OCI-LY7 (cell line): ENCODE results near the gene ACOXL. TPM values are rescaled to one million over a fixed set of nuclear protein-coding genes. Genes with fewer than 3 reads are reported as not detected.

ENCODE experiments used
- BruUV-seq: library from RNA; stranded (reverse); fragments of 400-500 nt; replicated peaks from 2 replicates; lab custom pipeline; 2021; lab: Mats Ljungman, UMichigan
- CTCF ChIA-PET: fragments of 300-600 bp; sonication (Branson Sonifier 250); formaldehyde crosslinking; loops from one replicate; lab custom pipeline; 2022; ENCODE audit warnings: antibody characterized with exemption; ENCODE audit not compliant: unreplicated experiment; lab: Charles Lee
- POLR2A ChIA-PET: fragments of 300-600 bp; sonication (Branson Sonifier 250); formaldehyde crosslinking; loops from one replicate; lab custom pipeline; 2022; ENCODE audit warnings: antibody characterized with exemption; lab: Charles Lee
- DNase-seq: peaks from one replicate; pipeline ENCODE4 v3.0.0-alpha.2; 2015; ENCODE audit warnings: low spot score
- H2AFZ ChIP-seq: fragments of 200-600 bp; sonication (generic), shearing (Covaris generic); 2 replicates; pipeline ENCODE4 v1.6.1; 2014; ENCODE audit warnings: mild to moderate bottlenecking, antibody characterized with exemption, low read length, moderate library complexity
- H3K27ac ChIP-seq: fragments of 200-600 bp; sonication (generic); 2 replicates; pipeline ENCODE4 v1.5.1; 2014; ENCODE audit warnings: mixed run types, low read depth, mild to moderate bottlenecking, moderate library complexity, low read length, inconsistent platforms; ENCODE audit not compliant: poor library complexity, severe bottlenecking
- H3K36me3 ChIP-seq: fragments of 200-600 bp; sonication (generic); 2 replicates; pipeline ENCODE4 v1.6.1; 2014; ENCODE audit warnings: mild to moderate bottlenecking, antibody characterized with exemption, low read length, moderate library complexity, mixed read lengths; ENCODE audit not compliant: insufficient read depth
- H3K4me1 ChIP-seq: fragments of 200-600 bp; sonication (generic); 2 replicates; pipeline ENCODE4 v1.5.1; 2014; ENCODE audit warnings: mild to moderate bottlenecking, low read length; ENCODE audit not compliant: insufficient read depth, poor library complexity, severe bottlenecking
- H3K4me2 ChIP-seq: fragments of 200-600 bp; sonication (generic); 2 replicates; pipeline ENCODE4 v1.6.1; 2014; ENCODE audit warnings: mild to moderate bottlenecking, low read length
- H3K4me3 ChIP-seq: fragments of 200-600 bp; sonication (generic); 2 replicates; pipeline ENCODE4 v1.5.1; 2014; ENCODE audit warnings: mild to moderate bottlenecking, low read depth, low read length; ENCODE audit not compliant: poor library complexity, severe bottlenecking
- H3K79me2 ChIP-seq: fragments of 200-600 bp; sonication (generic); 2 replicates; pipeline ENCODE4 v1.6.1; 2016; ENCODE audit warnings: low read depth, mild to moderate bottlenecking, low read length, moderate library complexity, mixed read lengths; ENCODE audit not compliant: insufficient read depth
- H3K9me2 ChIP-seq: fragments of 200-600 bp; sonication (generic); 2 replicates; pipeline ENCODE4 v1.6.1; 2016; ENCODE audit warnings: mild to moderate bottlenecking, low read length, mixed read lengths; ENCODE audit not compliant: insufficient read depth
- H3K9me3 ChIP-seq: fragments of 200-600 bp; sonication (generic); 2 replicates; pipeline ENCODE4 v1.6.1; 2014; ENCODE audit warnings: mild to moderate bottlenecking, mixed run types, low read length, mixed read lengths
- H4K20me1 ChIP-seq: fragments of 200-600 bp; sonication (generic); 2 replicates; pipeline ENCODE4 v1.6.1; 2014; ENCODE audit warnings: mild to moderate bottlenecking, antibody characterized with exemption, low read length, moderate library complexity, mixed read lengths; ENCODE audit not compliant: insufficient read depth
- EZH2phosphoT487 ChIP-seq: fragments of 200-600 bp; sonication (generic); IDR thresholded peaks from 2 replicates; pipeline ENCODE4 v1.6.1; 2018; ENCODE audit warnings: low read depth, borderline replicate concordance, mild to moderate bottlenecking, mixed run types, antibody characterized with exemption, low read length, moderate library complexity, mixed read lengths
- intact Hi-C: fragments of 100-400 bp; cut with micrococcal nuclease; formaldehyde crosslinking; loops from one replicate; pipeline ENCODE4 v1.10.0; 2022; ENCODE audit not compliant: unreplicated experiment
- total RNA-seq, 2 experiments: library from RNA; depleted of rRNA in 1 of 2; stranded (reverse); fragments of >200 nt in 1 of 2; shearing (Covaris generic) in 1 of 2; gene quantifications; 2 replicates each; pipeline ENCODE4 v1.2.3, GENCODE V29; 2014 to 2022
- TF ChIP-seq, protein P1 (sequence below): fragments of 200-600 bp; sonication (generic); conservative IDR thresholded peaks from 2 replicates; pipeline ENCODE4 v1.5.1; 2014; ENCODE audit warnings: mild to moderate bottlenecking, antibody characterized with exemption, low read length, moderate library complexity, mixed read lengths

ACOXL gene
- total RNA-seq, 2 experiments from 2014 or later = 1.4 TPM; not detected in 1

- ChIA-PET POLR2A (no interaction called here), CTCF (interaction anchor here (1.1 kb wide), 1 partner anchor 112 kb away, joined by 3 read pairs; no protein-coding TSS in a partner anchor)
- Histone ChIP-seq H2AFZ (no peak overlapping the region), H3K36me3 (no peaks in the 10 kb centered on the region), H3K9me2 (no peaks in the 10 kb centered on the region), H3K27ac (no peak overlapping the region), H3K79me2 (no peaks in the 10 kb centered on the region), H4K20me1 (no peaks in the 10 kb centered on the region; the same call in 1 of the 2 replicates), H3K4me1 (peaks cover 24% of the 10 kb centered on the region), H3K9me3 (no peaks in the 10 kb centered on the region), H3K4me2 (no peak overlapping the region), H3K4me3 (no peak overlapping the region)
- BruUV-seq = no TSS peak
- no peak for TF ChIP-seq EZH2phosphoT487
- TF ChIP-seq, protein P1, sequence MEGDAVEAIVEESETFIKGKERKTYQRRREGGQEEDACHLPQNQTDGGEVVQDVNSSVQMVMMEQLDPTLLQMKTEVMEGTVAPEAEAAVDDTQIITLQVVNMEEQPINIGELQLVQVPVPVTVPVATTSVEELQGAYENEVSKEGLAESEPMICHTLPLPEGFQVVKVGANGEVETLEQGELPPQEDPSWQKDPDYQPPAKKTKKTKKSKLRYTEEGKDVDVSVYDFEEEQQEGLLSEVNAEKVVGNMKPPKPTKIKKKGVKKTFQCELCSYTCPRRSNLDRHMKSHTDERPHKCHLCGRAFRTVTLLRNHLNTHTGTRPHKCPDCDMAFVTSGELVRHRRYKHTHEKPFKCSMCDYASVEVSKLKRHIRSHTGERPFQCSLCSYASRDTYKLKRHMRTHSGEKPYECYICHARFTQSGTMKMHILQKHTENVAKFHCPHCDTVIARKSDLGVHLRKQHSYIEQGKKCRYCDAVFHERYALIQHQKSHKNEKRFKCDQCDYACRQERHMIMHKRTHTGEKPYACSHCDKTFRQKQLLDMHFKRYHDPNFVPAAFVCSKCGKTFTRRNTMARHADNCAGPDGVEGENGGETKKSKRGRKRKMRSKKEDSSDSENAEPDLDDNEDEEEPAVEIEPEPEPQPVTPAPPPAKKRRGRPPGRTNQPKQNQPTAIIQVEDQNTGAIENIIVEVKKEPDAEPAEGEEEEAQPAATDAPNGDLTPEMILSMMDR = no peak
- no peak for DNase-seq
- intact Hi-C loops = no loop called here
These were observed 128.3 kb downstream of the ACOXL start for GRCh38 chr2:110860630-110861029.

DNA sequence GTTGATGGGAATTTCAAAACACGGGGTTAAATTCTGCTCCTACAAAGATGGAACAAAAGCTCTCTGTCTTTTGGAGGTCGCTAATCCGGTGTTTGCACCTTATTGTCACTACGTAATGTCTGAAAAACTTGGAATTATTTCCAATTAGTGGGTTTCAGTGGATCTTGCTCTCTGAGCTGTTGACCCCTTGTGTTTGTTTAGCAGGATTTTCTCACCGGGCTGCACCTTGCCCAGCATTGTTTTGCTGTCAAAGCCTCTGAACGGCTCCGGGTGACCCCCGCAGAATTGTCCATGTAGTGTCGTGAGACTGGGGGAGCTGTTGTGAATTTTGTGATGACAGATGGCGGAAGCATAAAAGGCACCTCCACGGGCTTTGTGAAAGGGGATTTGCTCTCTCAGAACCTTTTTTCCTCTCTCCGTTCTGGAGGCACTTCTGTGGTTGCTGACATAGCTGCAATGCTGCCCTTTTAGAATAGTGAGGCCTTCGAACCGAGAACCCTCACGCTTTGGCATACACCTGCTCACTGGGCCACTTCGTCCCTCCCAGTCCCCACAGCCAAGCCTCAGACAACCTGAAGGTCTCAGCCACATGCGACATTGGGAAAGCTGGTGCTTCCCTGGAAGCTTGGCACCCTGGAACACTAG, 129.4 kb downstream of the ACOXL start:
- ChIA-PET POLR2A (no interaction called here), CTCF (interaction anchor here (1.1 kb wide), 1 partner anchor 113 kb away, joined by 3 read pairs; no protein-coding TSS in a partner anchor)
- no peak overlapping the region for H2AFZ ChIP-seq
- peaks cover 24% of the 10 kb centered on the region for H3K4me1 ChIP-seq
- H3K36me3 ChIP-seq = no peaks in the 10 kb centered on the region
- no peak overlapping the region for H3K27ac ChIP-seq
- H3K9me2 ChIP-seq = no peaks in the 10 kb centered on the region
- BruUV-seq = no TSS peak
- DNase-seq = no peak
- intact Hi-C loops = no loop called here
- H4K20me1 ChIP-seq = no peaks in the 10 kb centered on the region; the same call in 1 of the 2 replicates
- H3K4me3 ChIP-seq = no peak overlapping the region
- H3K4me2 ChIP-seq = no peak overlapping the region
- TF ChIP-seq, protein P1 = no peak
- TF ChIP-seq EZH2phosphoT487 = no peak
- H3K79me2 ChIP-seq = no peaks in the 10 kb centered on the region
- H3K9me3 ChIP-seq = no peaks in the 10 kb centered on the region

DNA sequence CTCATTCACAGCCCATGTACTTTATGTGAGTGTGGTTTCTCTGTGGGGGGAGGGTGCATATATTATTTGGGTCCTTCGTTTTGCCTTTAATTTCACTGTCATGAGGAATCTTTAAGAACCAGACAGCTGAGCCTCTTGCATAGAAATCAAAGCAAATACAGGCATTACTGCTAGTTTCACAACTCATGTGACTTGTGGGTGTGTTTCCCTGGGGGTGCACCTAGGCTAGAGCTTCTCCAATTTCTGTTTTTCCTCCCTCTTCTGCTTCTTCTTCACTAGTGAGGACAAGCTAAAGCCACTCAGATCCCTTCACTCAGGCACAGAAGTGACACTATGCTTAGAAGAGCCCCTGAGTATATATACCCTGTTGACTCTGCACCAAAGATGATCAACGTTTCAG, 131.4 kb downstream of the ACOXL start:
- H3K9me3 ChIP-seq = no peaks in the 10 kb centered on the region
- BruUV-seq = no TSS peak

More for the DNA sequence above, 131.4 kb downstream of the ACOXL start:
- Histone ChIP-seq H3K36me3 (no peaks in the 10 kb centered on the region), H3K4me3 (no peak overlapping the region), H3K9me2 (no peaks in the 10 kb centered on the region), H2AFZ (no peak overlapping the region), H4K20me1 (no peaks in the 10 kb centered on the region), H3K4me1 (peaks cover 15% of the 10 kb centered on the region), H3K79me2 (no peaks in the 10 kb centered on the region), H3K27ac (no peak overlapping the region), H3K4me2 (no peak overlapping the region)
- intact Hi-C loops = no loop called here
- TF ChIP-seq, protein P1 = no peak
- TF ChIP-seq EZH2phosphoT487 = no peak
- POLR2A ChIA-PET = no interaction called here
- no peak for DNase-seq
- CTCF ChIA-PET = no interaction called here
